HG02938 (cell line): ENCODE measurements around the gene FAM174C.

Experiments
- ATAC-seq: cut with Tn5 transposase; IDR thresholded peaks from one replicate; pipeline ENCODE4 v1.9.1; 2021; ENCODE audit warnings: mild to moderate bottlenecking, moderate library complexity; ENCODE audit not compliant: unreplicated experiment

The FAM174C gene

GRCh38 chr19:1284293-1284978, 9.1 kb downstream of the FAM174C start:
- ATAC-seq = no peak

GRCh38 chr19:1284979-1285736, 9.8 kb downstream of the FAM174C start:
- no peak for ATAC-seq

GRCh38 chr19:1285737-1286360, 10.5 kb downstream of the FAM174C start, which contains the start of gene EFNA2:
TSS of gene EFNA2 (plus strand) at chr19:1285873. CDS start at chr19:1286169, 296 bp downstream.
- ATAC-seq = no peak

GRCh38 chr19:1286487-1287353, 11.4 kb downstream of the FAM174C start:
- no peak for ATAC-seq

- ATAC-seq = no peak
These were observed 12.3 kb downstream of the FAM174C start for GRCh38 chr19:1287354-1288225.

GRCh38 chr19:1288226-1288612, 12.9 kb downstream of the FAM174C start:
- no peak for ATAC-seq

- ATAC-seq = no peak
These were observed 13.7 kb downstream of the FAM174C start for GRCh38 chr19:1288833-1289685.

GRCh38 chr19:1289686-1290025, 14.3 kb downstream of the FAM174C start:
- no peak for ATAC-seq

- ATAC-seq = no peak
These were observed 14.9 kb downstream of the FAM174C start for GRCh38 chr19:1290196-1290702.

- ATAC-seq = no peak
These were observed 15.6 kb downstream of the FAM174C start for GRCh38 chr19:1290703-1291651.

GRCh38 chr19:1291761-1292418, 16.6 kb downstream of the FAM174C start:
- no peak for ATAC-seq

- ATAC-seq = no peak
These were observed 17.3 kb downstream of the FAM174C start for GRCh38 chr19:1292419-1293151.

- no peak for ATAC-seq
These were observed 18.7 kb downstream of the FAM174C start for GRCh38 chr19:1293782-1294604.

GRCh38 chr19:1294688-1295087, 19.4 kb downstream of the FAM174C start:
- no peak for ATAC-seq

GRCh38 chr19:1295169-1296012, 20.1 kb downstream of the FAM174C start:
- ATAC-seq = no peak
